ENCODE data around the gene BCAS3.

DNA sequence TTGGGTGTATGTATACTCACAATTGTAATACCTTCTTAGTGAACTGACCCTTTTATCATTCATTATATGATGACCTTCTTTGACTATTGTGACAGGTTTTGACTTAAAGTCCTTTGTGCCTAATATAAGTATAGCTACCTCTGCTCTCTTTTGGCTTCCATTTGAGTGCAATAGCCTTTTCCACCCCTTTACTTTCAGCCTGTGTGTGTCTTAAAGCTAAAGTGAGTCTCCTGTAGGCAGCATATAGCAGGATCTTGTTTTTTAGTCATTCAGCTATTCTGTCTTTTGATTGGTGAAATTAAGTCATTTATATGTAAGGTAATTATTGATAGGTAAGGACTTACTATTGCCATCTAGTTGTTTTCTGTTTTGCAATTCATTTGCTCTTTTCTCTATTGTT lies 758.6 kb downstream of the BCAS3 start:
- TF ChIP-seq, protein P1, sequence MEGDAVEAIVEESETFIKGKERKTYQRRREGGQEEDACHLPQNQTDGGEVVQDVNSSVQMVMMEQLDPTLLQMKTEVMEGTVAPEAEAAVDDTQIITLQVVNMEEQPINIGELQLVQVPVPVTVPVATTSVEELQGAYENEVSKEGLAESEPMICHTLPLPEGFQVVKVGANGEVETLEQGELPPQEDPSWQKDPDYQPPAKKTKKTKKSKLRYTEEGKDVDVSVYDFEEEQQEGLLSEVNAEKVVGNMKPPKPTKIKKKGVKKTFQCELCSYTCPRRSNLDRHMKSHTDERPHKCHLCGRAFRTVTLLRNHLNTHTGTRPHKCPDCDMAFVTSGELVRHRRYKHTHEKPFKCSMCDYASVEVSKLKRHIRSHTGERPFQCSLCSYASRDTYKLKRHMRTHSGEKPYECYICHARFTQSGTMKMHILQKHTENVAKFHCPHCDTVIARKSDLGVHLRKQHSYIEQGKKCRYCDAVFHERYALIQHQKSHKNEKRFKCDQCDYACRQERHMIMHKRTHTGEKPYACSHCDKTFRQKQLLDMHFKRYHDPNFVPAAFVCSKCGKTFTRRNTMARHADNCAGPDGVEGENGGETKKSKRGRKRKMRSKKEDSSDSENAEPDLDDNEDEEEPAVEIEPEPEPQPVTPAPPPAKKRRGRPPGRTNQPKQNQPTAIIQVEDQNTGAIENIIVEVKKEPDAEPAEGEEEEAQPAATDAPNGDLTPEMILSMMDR (IDR thresholded peaks at IDR 0.05; ENCODE audit: insufficient read depth, low read depth, low read length) = no peak
- TF ChIP-seq EZH2 (IDR thresholded peaks at IDR 0.05; ENCODE audit: insufficient read depth, low read length) = no peak
